ENCODE data around the gene PTPRZ1.

DNA sequence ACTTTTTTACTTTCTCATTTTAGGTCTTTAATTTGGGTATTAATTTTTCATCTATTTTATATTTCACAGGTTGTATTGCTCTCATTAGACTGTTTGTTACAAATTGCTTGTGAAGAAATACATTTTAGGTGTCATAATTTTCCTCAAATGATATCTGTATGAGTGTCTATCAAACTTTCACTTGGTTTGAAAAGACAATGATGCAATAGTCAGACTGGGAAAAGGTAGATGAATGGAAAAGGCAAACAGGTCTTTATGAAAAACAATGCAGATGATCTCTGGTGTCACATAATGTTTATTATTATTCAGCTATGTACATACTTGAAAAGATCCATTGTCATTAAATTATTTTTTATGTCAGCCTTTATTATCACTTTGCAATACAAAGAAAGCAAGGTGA lies 80.2 kb downstream of the PTPRZ1 start:
- TF ChIP-seq, protein P1, sequence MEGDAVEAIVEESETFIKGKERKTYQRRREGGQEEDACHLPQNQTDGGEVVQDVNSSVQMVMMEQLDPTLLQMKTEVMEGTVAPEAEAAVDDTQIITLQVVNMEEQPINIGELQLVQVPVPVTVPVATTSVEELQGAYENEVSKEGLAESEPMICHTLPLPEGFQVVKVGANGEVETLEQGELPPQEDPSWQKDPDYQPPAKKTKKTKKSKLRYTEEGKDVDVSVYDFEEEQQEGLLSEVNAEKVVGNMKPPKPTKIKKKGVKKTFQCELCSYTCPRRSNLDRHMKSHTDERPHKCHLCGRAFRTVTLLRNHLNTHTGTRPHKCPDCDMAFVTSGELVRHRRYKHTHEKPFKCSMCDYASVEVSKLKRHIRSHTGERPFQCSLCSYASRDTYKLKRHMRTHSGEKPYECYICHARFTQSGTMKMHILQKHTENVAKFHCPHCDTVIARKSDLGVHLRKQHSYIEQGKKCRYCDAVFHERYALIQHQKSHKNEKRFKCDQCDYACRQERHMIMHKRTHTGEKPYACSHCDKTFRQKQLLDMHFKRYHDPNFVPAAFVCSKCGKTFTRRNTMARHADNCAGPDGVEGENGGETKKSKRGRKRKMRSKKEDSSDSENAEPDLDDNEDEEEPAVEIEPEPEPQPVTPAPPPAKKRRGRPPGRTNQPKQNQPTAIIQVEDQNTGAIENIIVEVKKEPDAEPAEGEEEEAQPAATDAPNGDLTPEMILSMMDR (IDR thresholded peaks at IDR 0.05; ENCODE audit: insufficient read depth, low read length) = no peak
- TF ChIP-seq, protein P2, sequence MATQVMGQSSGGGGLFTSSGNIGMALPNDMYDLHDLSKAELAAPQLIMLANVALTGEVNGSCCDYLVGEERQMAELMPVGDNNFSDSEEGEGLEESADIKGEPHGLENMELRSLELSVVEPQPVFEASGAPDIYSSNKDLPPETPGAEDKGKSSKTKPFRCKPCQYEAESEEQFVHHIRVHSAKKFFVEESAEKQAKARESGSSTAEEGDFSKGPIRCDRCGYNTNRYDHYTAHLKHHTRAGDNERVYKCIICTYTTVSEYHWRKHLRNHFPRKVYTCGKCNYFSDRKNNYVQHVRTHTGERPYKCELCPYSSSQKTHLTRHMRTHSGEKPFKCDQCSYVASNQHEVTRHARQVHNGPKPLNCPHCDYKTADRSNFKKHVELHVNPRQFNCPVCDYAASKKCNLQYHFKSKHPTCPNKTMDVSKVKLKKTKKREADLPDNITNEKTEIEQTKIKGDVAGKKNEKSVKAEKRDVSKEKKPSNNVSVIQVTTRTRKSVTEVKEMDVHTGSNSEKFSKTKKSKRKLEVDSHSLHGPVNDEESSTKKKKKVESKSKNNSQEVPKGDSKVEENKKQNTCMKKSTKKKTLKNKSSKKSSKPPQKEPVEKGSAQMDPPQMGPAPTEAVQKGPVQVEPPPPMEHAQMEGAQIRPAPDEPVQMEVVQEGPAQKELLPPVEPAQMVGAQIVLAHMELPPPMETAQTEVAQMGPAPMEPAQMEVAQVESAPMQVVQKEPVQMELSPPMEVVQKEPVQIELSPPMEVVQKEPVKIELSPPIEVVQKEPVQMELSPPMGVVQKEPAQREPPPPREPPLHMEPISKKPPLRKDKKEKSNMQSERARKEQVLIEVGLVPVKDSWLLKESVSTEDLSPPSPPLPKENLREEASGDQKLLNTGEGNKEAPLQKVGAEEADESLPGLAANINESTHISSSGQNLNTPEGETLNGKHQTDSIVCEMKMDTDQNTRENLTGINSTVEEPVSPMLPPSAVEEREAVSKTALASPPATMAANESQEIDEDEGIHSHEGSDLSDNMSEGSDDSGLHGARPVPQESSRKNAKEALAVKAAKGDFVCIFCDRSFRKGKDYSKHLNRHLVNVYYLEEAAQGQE (IDR thresholded peaks at IDR 0.05; ENCODE audit: insufficient replicate concordance, low read depth) = no peak
- TF ChIP-seq POLR2AphosphoS5 (IDR thresholded peaks at IDR 0.05; ENCODE audit: low read depth) (no peak), GABPA (IDR thresholded peaks at IDR 0.05; ENCODE audit: low read depth) (no peak)

Measured in HL-60 (cell line).